Kasumi-1 (cell line): ENCODE results near the gene CDK7.

ENCODE experiments used
- DNase-seq, 2 experiments: peaks; one replicate each; lab custom pipeline; 2025; lab: John Stamatoyannopoulos, UW

The CDK7 gene

DNA sequence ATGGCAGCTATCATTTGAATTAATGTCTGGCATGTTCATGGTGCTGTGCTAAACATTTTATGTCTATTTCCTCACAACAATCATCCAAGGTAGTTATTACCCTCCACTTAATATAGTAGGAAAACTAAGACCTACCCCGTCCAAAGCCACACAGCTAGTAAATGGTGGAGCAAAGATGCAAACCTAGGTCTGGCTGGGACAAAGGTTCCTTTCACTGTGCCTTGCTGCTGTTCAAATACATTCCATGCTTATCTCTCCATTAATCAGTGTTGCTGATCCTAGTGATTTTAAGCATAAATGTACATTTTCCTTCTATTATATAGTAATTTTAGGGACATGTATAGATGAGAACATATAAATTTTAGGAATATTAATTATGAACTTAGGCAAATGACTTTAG lies 59.2 kb downstream of the CDK7 start:
- DNase-seq, result no peak

GRCh38 chr5:69295088-69295754 lies 60.5 kb downstream of the CDK7 start:
- DNase-seq, result no peak

- DNase-seq, result no peak
Measured at GRCh38 chr5:69299625-69300024, 64.9 kb downstream of the CDK7 start.

DNA sequence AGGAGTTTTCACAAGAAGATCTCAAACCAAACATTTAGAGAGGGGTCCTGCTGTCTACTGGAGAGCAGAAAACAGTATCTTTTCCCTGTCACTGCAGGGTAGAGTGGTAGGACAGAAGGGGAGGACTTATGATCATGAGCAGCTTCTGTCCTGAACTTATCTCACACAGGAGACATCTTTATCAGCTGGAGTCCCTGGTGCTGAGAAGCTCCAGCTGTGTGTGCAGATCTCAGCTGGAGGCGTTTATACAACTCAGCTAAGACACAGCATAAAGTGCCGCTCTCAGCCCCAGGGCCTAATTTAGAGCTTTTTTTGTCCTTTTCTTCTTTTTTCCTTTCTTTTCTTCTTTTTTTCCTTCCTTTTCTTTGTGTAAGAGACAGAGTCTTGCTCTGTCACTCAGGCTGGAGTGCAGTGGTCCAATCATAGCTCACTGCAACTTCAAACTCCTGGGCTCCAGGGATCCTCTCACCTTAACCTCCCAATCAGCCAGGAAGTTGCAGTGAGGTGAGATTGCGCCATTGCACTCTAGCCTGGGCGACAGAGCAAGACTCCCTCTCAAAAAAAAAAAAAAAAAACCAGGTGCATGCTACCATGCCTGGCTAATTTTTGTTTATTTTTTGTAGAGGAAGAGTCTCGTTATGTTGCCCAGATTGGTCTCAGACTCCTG lies 66.0 kb downstream of the CDK7 start:
- no peak for DNase-seq

DNA sequence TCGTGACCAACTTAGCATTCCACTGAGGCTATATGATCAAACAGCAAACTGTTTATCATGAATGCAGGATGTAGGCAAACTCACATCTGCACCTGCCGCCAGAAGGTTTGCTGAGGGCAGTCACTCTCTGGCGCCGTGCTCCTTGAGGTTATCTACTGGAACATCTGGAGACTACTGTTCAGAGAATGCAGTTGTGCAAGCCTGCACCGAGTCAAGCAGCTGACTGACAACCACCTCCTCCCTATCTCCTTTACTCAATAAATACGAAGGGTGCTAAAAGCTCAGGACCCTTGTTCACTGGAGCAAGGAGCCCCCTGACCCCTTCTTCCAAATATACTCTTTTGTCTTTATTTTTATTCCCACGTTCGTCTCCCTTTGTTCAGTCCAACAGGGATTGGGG lies 70.8 kb downstream of the CDK7 start:
- DNase-seq, result no peak

GRCh38 chr5:69308046-69308553 lies 73.4 kb downstream of the CDK7 start:
- no peak for DNase-seq

GRCh38 chr5:69309380-69309779 lies 74.7 kb downstream of the CDK7 start:
- no peak for DNase-seq

DNA sequence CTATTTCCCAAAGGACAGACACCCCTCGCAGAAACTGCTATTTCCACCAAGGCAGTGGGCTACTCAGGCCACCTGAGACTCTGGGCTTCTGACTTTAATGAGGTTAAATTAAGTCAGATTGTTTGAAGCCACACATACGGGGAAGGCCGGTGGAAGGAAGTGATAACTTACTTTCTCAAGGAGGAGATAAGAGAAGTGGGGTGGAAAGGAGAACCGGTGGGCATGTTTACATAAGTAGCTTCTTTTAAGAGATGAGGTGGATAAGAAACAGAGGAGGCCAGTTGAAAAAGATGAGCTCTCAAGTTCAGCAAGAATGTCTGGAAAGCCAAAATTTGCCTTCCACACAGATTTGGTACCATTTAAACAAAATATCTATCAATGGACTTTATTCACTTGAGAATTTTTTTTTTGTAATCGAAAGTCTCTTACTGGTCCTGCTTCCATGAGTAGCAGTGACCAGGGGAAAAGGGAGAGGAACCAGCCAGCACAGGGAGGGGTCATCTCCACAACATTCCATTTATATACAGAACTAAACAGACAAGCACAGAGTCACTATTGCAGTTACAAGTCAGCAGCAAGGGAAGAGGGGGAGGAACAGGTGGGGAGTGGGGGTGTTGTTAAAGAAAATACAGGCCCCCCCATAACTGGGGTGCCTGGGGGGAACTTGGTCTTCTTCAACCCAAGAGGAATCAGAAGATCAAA lies 77.9 kb downstream of the CDK7 start:
- DNase-seq, result no peak

- no peak for DNase-seq
Measured at GRCh38 chr5:69313428-69313827, 78.7 kb downstream of the CDK7 start.

DNA sequence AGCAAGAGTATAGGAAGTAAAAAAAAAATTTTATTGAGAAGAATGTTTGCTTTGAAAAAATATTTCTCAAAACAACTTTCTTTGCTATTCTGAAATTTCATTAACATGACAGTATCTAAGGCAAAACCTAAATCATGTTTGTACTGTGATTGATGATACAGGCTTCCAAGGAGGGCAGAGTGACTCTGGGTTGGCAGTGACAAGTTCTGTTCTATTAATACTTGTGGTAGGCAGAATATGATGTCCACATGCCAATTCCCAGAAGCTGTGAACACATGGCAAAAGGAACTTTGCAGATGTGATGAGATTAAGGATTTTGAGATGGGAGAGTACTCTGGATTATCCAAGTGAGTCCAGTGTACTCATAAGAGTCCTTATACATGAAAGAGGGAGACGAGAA lies 81.3 kb downstream of the CDK7 start:
- no peak for DNase-seq

GRCh38 chr5:69317391-69317790 lies 82.7 kb downstream of the CDK7 start:
- peak; percentile 5 to 15 for DNase-seq

GRCh38 chr5:69326365-69326764 lies 91.7 kb downstream of the CDK7 start:
- DNase-seq, result no peak
